ENCODE measurements around the gene C3orf80. TPM values are rescaled to one million over a fixed set of nuclear protein-coding genes. Genes with fewer than 3 reads are reported as not detected.

Gene C3orf80
- total RNA-seq, 1 experiment from 2014 or later, result 3.0 TPM

GRCh38 chr3:160217675-160218074, 7.5 kb upstream of the C3orf80 start:
- no peaks in the 10 kb centered on the region for H3K36me3 Mint-ChIP-seq (ENCODE audit: insufficient read depth, unreplicated experiment)
- TF ChIP-seq, protein P1, sequence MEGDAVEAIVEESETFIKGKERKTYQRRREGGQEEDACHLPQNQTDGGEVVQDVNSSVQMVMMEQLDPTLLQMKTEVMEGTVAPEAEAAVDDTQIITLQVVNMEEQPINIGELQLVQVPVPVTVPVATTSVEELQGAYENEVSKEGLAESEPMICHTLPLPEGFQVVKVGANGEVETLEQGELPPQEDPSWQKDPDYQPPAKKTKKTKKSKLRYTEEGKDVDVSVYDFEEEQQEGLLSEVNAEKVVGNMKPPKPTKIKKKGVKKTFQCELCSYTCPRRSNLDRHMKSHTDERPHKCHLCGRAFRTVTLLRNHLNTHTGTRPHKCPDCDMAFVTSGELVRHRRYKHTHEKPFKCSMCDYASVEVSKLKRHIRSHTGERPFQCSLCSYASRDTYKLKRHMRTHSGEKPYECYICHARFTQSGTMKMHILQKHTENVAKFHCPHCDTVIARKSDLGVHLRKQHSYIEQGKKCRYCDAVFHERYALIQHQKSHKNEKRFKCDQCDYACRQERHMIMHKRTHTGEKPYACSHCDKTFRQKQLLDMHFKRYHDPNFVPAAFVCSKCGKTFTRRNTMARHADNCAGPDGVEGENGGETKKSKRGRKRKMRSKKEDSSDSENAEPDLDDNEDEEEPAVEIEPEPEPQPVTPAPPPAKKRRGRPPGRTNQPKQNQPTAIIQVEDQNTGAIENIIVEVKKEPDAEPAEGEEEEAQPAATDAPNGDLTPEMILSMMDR (IDR thresholded peaks at IDR 0.05; ENCODE audit: unreplicated experiment), result no peak
- H3K4me3 Mint-ChIP-seq (ENCODE audit: low read depth, unreplicated experiment), result no peak overlapping the region
- no peak overlapping the region for H3K27ac Mint-ChIP-seq (ENCODE audit: unreplicated experiment)
- DNase-seq, result no peak
- H3K4me1 Mint-ChIP-seq (ENCODE audit: low read depth, unreplicated experiment), result peaks cover 9% of the 10 kb centered on the region
- no peaks in the 10 kb centered on the region for H3K27me3 Mint-ChIP-seq (ENCODE audit: unreplicated experiment)
- H3K9me3 Mint-ChIP-seq (ENCODE audit: low read depth, unreplicated experiment), result no peaks in the 10 kb centered on the region
- CTCF ChIA-PET, result no interaction called here
- no TSS peak for BruUV-seq (replicated peaks)
- intact Hi-C loops (cut with micrococcal nuclease; ENCODE audit: unreplicated experiment), result no loop called here

- no TSS peak for BruUV-seq (replicated peaks)
- peaks cover 9% of the 10 kb centered on the region for H3K4me1 Mint-ChIP-seq (ENCODE audit: low read depth, unreplicated experiment)
- H3K9me3 Mint-ChIP-seq (ENCODE audit: low read depth, unreplicated experiment), result no peaks in the 10 kb centered on the region
- H3K27me3 Mint-ChIP-seq (ENCODE audit: unreplicated experiment), result no peaks in the 10 kb centered on the region
- no peaks in the 10 kb centered on the region for H3K36me3 Mint-ChIP-seq (ENCODE audit: insufficient read depth, unreplicated experiment)
- H3K27ac Mint-ChIP-seq (ENCODE audit: unreplicated experiment), result no peak overlapping the region
- intact Hi-C loops (cut with micrococcal nuclease; ENCODE audit: unreplicated experiment), result no loop called here
- no peak overlapping the region for H3K4me3 Mint-ChIP-seq (ENCODE audit: low read depth, unreplicated experiment)
- CTCF ChIA-PET, result no interaction called here
- DNase-seq, result no peak
- TF ChIP-seq, protein P1 (IDR thresholded peaks at IDR 0.05; ENCODE audit: unreplicated experiment), result no peak
These were observed 7.1 kb upstream of the C3orf80 start for GRCh38 chr3:160218136-160218535.

GRCh38 chr3:160220038-160220437, 5.2 kb upstream of the C3orf80 start:
- peaks cover 9% of the 10 kb centered on the region for H3K4me1 Mint-ChIP-seq (ENCODE audit: low read depth, unreplicated experiment)
- DNase-seq, result no peak
- H3K4me3 Mint-ChIP-seq (ENCODE audit: low read depth, unreplicated experiment), result no peak overlapping the region
- no TSS peak for BruUV-seq (replicated peaks)
- H3K27ac Mint-ChIP-seq (ENCODE audit: unreplicated experiment), result no peak overlapping the region
- TF ChIP-seq, protein P1 (IDR thresholded peaks at IDR 0.05; ENCODE audit: unreplicated experiment), result no peak
- CTCF ChIA-PET, result interaction anchor here (1.3 kb wide), 1 partner anchor 57 kb away, joined by 4 read pairs; no protein-coding TSS in a partner anchor
- intact Hi-C loops (cut with micrococcal nuclease; ENCODE audit: unreplicated experiment), result no loop called here
- peaks cover 11% of the 10 kb centered on the region for H3K27me3 Mint-ChIP-seq (ENCODE audit: unreplicated experiment)
- H3K36me3 Mint-ChIP-seq (ENCODE audit: insufficient read depth, unreplicated experiment), result peaks cover 5% of the 10 kb centered on the region
- no peaks in the 10 kb centered on the region for H3K9me3 Mint-ChIP-seq (ENCODE audit: low read depth, unreplicated experiment)

DNA sequence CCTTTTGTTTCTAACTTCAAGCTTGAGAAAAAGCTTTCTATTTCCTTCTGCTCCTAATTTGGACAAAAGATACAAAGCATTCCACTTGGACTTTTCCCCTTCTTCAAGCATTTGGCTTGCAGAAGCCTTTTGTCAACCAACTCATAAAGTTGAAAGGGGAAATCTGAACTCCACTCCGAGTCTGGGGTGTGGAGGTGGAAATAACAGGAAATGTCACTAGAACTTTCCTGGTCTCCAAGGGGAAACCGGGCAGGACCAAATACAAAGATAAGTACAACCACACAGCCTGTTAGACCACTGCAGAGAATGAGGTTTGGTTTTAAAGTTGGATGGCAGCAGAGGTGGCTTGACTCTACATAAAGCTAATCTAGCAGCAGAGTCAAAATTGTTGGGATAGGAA, 4.2 kb upstream of the C3orf80 start:
- H3K27me3 Mint-ChIP-seq (ENCODE audit: unreplicated experiment), result peaks cover 13% of the 10 kb centered on the region
- intact Hi-C loops (cut with micrococcal nuclease; ENCODE audit: unreplicated experiment), result no loop called here

More for the DNA sequence above, 4.2 kb upstream of the C3orf80 start:
- Mint-ChIP-seq H3K36me3 (ENCODE audit: insufficient read depth, unreplicated experiment) (peaks cover 15% of the 10 kb centered on the region), H3K9me3 (ENCODE audit: low read depth, unreplicated experiment) (no peaks in the 10 kb centered on the region), H3K4me3 (ENCODE audit: low read depth, unreplicated experiment) (no peak overlapping the region), H3K27ac (ENCODE audit: unreplicated experiment) (no peak overlapping the region), H3K4me1 (ENCODE audit: low read depth, unreplicated experiment) (peaks cover 9% of the 10 kb centered on the region)
- no TSS peak for BruUV-seq (replicated peaks)
- TF ChIP-seq, protein P1 (IDR thresholded peaks at IDR 0.05; ENCODE audit: unreplicated experiment), result no peak
- no peak for DNase-seq
- CTCF ChIA-PET, result interaction anchor here (1.3 kb wide), 1 partner anchor 58 kb away, joined by 4 read pairs; no protein-coding TSS in a partner anchor
